Neural cell (in vitro differentiated cells): Measurements from ENCODE around the gene SYT7.

Experiments used
- POLR2AphosphoS5 ChIP-seq: IDR thresholded peaks from 2 replicates; pipeline ENCODE4 v1.6.1; 2012
- TF ChIP-seq, protein P1 (sequence below): IDR thresholded peaks from 2 replicates; pipeline ENCODE4 v1.6.1; 2012; ENCODE audit warnings: borderline replicate concordance
- TF ChIP-seq, protein P2 (sequence below): fragments of 450-650 bp; IDR thresholded peaks from 2 replicates; pipeline ENCODE4 v1.5.1; 2014; ENCODE audit warnings: antibody characterized with exemption, mild to moderate bottlenecking, moderate library complexity; ENCODE audit not compliant: poor library complexity, severe bottlenecking

DNA sequence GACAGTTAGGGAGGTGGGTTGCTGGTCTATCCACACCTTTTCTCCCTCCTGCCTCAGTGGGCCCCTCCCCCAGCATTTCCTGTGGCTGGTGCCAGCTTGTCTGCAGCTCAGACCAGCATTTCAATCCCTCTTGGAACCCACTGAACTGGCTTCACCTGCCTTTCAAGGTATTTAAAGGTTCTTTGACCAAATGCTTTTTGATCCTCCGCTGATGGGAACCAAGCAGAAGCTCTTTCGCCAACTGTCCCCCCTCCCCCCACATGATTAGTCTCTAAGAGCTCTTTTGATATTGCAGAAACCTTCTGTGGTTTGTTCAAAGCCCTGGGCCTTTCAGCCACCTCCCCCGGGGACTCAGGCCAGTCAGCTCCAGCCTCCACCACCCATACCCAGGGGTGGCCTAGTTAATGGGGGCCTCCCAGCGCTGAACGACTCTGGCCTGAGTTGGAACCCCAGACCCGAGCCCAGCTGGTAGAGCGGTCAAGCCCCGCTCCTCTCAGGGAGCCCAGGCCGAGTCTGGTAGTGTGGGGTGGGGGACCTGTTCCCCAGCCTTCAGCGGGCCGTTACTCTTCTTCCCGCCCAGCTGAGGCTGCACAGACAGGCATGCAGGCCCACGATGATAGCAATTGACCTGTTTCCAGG, 6.0 kb upstream of the SYT7 start:
- no peak for TF ChIP-seq POLR2AphosphoS5
- TF ChIP-seq, protein P1, sequence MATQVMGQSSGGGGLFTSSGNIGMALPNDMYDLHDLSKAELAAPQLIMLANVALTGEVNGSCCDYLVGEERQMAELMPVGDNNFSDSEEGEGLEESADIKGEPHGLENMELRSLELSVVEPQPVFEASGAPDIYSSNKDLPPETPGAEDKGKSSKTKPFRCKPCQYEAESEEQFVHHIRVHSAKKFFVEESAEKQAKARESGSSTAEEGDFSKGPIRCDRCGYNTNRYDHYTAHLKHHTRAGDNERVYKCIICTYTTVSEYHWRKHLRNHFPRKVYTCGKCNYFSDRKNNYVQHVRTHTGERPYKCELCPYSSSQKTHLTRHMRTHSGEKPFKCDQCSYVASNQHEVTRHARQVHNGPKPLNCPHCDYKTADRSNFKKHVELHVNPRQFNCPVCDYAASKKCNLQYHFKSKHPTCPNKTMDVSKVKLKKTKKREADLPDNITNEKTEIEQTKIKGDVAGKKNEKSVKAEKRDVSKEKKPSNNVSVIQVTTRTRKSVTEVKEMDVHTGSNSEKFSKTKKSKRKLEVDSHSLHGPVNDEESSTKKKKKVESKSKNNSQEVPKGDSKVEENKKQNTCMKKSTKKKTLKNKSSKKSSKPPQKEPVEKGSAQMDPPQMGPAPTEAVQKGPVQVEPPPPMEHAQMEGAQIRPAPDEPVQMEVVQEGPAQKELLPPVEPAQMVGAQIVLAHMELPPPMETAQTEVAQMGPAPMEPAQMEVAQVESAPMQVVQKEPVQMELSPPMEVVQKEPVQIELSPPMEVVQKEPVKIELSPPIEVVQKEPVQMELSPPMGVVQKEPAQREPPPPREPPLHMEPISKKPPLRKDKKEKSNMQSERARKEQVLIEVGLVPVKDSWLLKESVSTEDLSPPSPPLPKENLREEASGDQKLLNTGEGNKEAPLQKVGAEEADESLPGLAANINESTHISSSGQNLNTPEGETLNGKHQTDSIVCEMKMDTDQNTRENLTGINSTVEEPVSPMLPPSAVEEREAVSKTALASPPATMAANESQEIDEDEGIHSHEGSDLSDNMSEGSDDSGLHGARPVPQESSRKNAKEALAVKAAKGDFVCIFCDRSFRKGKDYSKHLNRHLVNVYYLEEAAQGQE = no peak
- TF ChIP-seq, protein P2, sequence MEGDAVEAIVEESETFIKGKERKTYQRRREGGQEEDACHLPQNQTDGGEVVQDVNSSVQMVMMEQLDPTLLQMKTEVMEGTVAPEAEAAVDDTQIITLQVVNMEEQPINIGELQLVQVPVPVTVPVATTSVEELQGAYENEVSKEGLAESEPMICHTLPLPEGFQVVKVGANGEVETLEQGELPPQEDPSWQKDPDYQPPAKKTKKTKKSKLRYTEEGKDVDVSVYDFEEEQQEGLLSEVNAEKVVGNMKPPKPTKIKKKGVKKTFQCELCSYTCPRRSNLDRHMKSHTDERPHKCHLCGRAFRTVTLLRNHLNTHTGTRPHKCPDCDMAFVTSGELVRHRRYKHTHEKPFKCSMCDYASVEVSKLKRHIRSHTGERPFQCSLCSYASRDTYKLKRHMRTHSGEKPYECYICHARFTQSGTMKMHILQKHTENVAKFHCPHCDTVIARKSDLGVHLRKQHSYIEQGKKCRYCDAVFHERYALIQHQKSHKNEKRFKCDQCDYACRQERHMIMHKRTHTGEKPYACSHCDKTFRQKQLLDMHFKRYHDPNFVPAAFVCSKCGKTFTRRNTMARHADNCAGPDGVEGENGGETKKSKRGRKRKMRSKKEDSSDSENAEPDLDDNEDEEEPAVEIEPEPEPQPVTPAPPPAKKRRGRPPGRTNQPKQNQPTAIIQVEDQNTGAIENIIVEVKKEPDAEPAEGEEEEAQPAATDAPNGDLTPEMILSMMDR = no peak
